Measurements from ENCODE around the gene CAVIN2. TPM values are rescaled to one million over a fixed set of nuclear protein-coding genes. Genes with fewer than 3 reads are reported as not detected.

The CAVIN2 gene
- total and polyA plus RNA-seq, 2 donors (not counting 3 experiments of a cell fraction or from before 2014, with no cell fraction given) = 202 to 260 TPM

- BruUV-seq (replicated peaks) = no TSS peak
- no peaks in the 10 kb centered on the region for H3K36me3 ChIP-seq (ENCODE audit: control insufficient read depth in 2 of 2, extremely low read depth in 1 of 2, insufficient read depth in 2 of 2, low read length in 2 of 2)
- DNase-seq (ENCODE audit: low read depth, low spot score) (peak; percentile 10), FAIRE-seq (no peak)
- H3K27me3 ChIP-seq (ENCODE audit: control insufficient read depth in 2 of 2, insufficient read depth in 2 of 2, low read length in 2 of 2) = no peaks in the 10 kb centered on the region
- CTCF ChIA-PET = interaction anchor here (1.1 to 8.9 kb wide), 20 partner anchors 9 to 316 kb away, joined by 3 to 219 read pairs (median 5); partner anchors contain the start of gene CAVIN2
- H3K27ac ChIP-seq (ENCODE audit: insufficient read depth, low read depth, low read length) = no peak overlapping the region
- TF ChIP-seq FOS (IDR thresholded peaks at IDR 0.05; ENCODE audit: borderline replicate concordance, insufficient read depth, low read length) (no peak), CTCF (IDR thresholded peaks at IDR 0.05; ENCODE audit: extremely low read depth in 1 of 2, insufficient read depth in 1 of 2, low read depth in 1 of 2, low read length in 2 of 2) (peak in 1 of 2 donors; percentile 5)
- no peaks in the 10 kb centered on the region for H3K9me1 ChIP-seq (replicated peaks; ENCODE audit: control insufficient read depth, extremely low read depth, insufficient read depth, low read length)
- H3K4me2 ChIP-seq (ENCODE audit: insufficient read depth, low read length) = no peak overlapping the region
- H3K79me2 ChIP-seq (ENCODE audit: control insufficient read depth, insufficient read depth, low read length) = no peaks in the 10 kb centered on the region
- peaks cover 25% of the 10 kb centered on the region for H3K4me1 ChIP-seq (ENCODE audit: control insufficient read depth, extremely low read depth, insufficient read depth, low read length)
- H3K9ac ChIP-seq (replicated peaks; ENCODE audit: extremely low read depth, insufficient read depth, low read length) = no peak overlapping the region
- H3K9me3 ChIP-seq (replicated peaks; ENCODE audit: control insufficient read depth, insufficient read depth, low read length) = no peaks in the 10 kb centered on the region
- no peaks in the 10 kb centered on the region for H4K20me1 ChIP-seq (replicated peaks; ENCODE audit: control insufficient read depth, extremely low read depth, insufficient read depth, low read length)
- POLR2A ChIA-PET = no interaction called here
- dilution Hi-C loops (cut with MboI; ENCODE audit: extremely low pct_ligation_motif_present, low sequenced_read_pairs) = no loop called here
- no peak overlapping the region for H3K4me3 ChIP-seq (replicated peaks in 1 of 3; ENCODE audit: insufficient read depth in 1 of 3, low read depth in 1 of 3, low read length in 3 of 3)
- intact Hi-C loops (cut with micrococcal nuclease) = no loop called here
- H2AFZ ChIP-seq (ENCODE audit: low read depth, low read length) = no peak overlapping the region
Measured at GRCh38 chr2:191870744-191871143, 23.9 kb upstream of the CAVIN2 start.

GRCh38 chr2:191869781-191870180 is 22.9 kb upstream of the CAVIN2 start:
- H4K20me1 ChIP-seq (replicated peaks; ENCODE audit: control insufficient read depth, extremely low read depth, insufficient read depth, low read length) = no peaks in the 10 kb centered on the region
- H3K27me3 ChIP-seq (ENCODE audit: control insufficient read depth in 2 of 2, insufficient read depth in 2 of 2, low read length in 2 of 2) = no peaks in the 10 kb centered on the region
- no peaks in the 10 kb centered on the region for H3K9me3 ChIP-seq (replicated peaks; ENCODE audit: control insufficient read depth, insufficient read depth, low read length)
- no peaks in the 10 kb centered on the region for H3K9me1 ChIP-seq (replicated peaks; ENCODE audit: control insufficient read depth, extremely low read depth, insufficient read depth, low read length)
- intact Hi-C loops (cut with micrococcal nuclease) (loop anchor here (1.0 to 5.0 kb wide), 3 partner anchors 57 to 293 kb away; no protein-coding TSS in a partner anchor), dilution Hi-C loops (cut with MboI; ENCODE audit: extremely low pct_ligation_motif_present, low sequenced_read_pairs) (no loop called here)
- no peak overlapping the region for H2AFZ ChIP-seq (ENCODE audit: low read depth, low read length)
- H3K4me2 ChIP-seq (ENCODE audit: insufficient read depth, low read length) = no peak overlapping the region
- BruUV-seq (replicated peaks) = no TSS peak
- TF ChIP-seq JUN (IDR thresholded peaks at IDR 0.05; ENCODE audit: borderline replicate concordance, insufficient read depth, insufficient read length, low read depth) = no peak
- TF ChIP-seq MAX (IDR thresholded peaks at IDR 0.05; ENCODE audit: insufficient read depth, insufficient read length) = no peak
- no peak for TF ChIP-seq MYC (IDR thresholded peaks at IDR 0.05; ENCODE audit: low read depth, low read length)
- no peak for TF ChIP-seq POLR2AphosphoS5 (IDR thresholded peaks at IDR 0.05; ENCODE audit: insufficient read depth, low read depth, low read length)
- TF ChIP-seq GATA2 (IDR thresholded peaks at IDR 0.05; ENCODE audit: insufficient read depth, insufficient read length, low read depth, low read length) = no peak
- TF ChIP-seq POLR2A (IDR thresholded peaks at IDR 0.05; ENCODE audit: low read depth, low read length) = no peak
- POLR2A ChIA-PET = interaction anchor here (1.2 kb wide), 1 partner anchor 293 kb away, joined by 4 read pairs; no protein-coding TSS in a partner anchor
- peaks cover 34% of the 10 kb centered on the region for H3K4me1 ChIP-seq (ENCODE audit: control insufficient read depth, extremely low read depth, insufficient read depth, low read length)
- peak; percentile 55 for DNase-seq (ENCODE audit: low read depth, low spot score)
- no peaks in the 10 kb centered on the region for H3K79me2 ChIP-seq (ENCODE audit: control insufficient read depth, insufficient read depth, low read length)
- FAIRE-seq = no peak
- no peaks in the 10 kb centered on the region for H3K36me3 ChIP-seq (ENCODE audit: control insufficient read depth in 2 of 2, extremely low read depth in 1 of 2, insufficient read depth in 2 of 2, low read length in 2 of 2)
- CTCF ChIA-PET = interaction anchor here (0.8 to 8.9 kb wide), 35 partner anchors 8 to 418 kb away, joined by 3 to 219 read pairs (median 5); partner anchors contain the start of gene CAVIN2
- no peak overlapping the region for H3K9ac ChIP-seq (replicated peaks; ENCODE audit: extremely low read depth, insufficient read depth, low read length)
- no peak overlapping the region for H3K4me3 ChIP-seq (replicated peaks in 1 of 3; ENCODE audit: insufficient read depth in 1 of 3, low read depth in 1 of 3, low read length in 3 of 3)
- no peak overlapping the region for H3K27ac ChIP-seq (ENCODE audit: insufficient read depth, low read depth, low read length)
